ENCODE results near the gene PIAS2. TPM values are rescaled to one million over a fixed set of nuclear protein-coding genes. Genes with fewer than 3 reads are reported as not detected.

The PIAS2 gene
- total and polyA plus RNA-seq, 4 donors = 5.6 to 17.2 (median 9.2) TPM

- DNase-seq (ENCODE audit: low spot score) = no peak
- Histone ChIP-seq H3K4me1 (ENCODE audit: control insufficient read depth in 4 of 4, insufficient read depth in 4 of 4, low read length in 3 of 4) (peaks cover 0 to 5% (median 0%) of the 10 kb centered on the region in 4 donors), H3K27ac (ENCODE audit: low read depth in 1 of 2, low read length in 2 of 2) (no peak overlapping the region), H3K4me3 (ENCODE audit: low read depth in 1 of 3, low read length in 3 of 3) (no peak overlapping the region), H3K9me3 (ENCODE audit: control insufficient read depth in 4 of 4, low read length in 3 of 4) (peaks cover 3 to 6% (median 4%) of the 10 kb centered on the region in 4 donors), H3K9ac (ENCODE audit: low read depth in 1 of 2, low read length in 2 of 2) (no peak overlapping the region), H3K27me3 (ENCODE audit: control insufficient read depth in 4 of 4, insufficient read depth in 4 of 4, low read length in 3 of 4) (no peaks in the 10 kb centered on the region), H3K36me3 (ENCODE audit: control insufficient read depth in 4 of 4, insufficient read depth in 3 of 4, low read depth in 1 of 4, low read length in 3 of 4) (peaks cover 4 to 17% (median 10%) of the 10 kb centered on the region in 4 donors)
- no peak for TF ChIP-seq HNF4A (conservative IDR thresholded peaks at IDR 0.05)
- TF ChIP-seq FOXA1 (IDR thresholded peaks at IDR 0.05) = no peak
- no peak for TF ChIP-seq SP1 (IDR thresholded peaks at IDR 0.05)
- no peak for TF ChIP-seq EGR1 (IDR thresholded peaks at IDR 0.05; ENCODE audit: low read depth in 2 of 2)
- no peak for TF ChIP-seq JUND (IDR thresholded peaks at IDR 0.05)
- TF ChIP-seq MAX (IDR thresholded peaks at IDR 0.05) = no peak
- no peak for TF ChIP-seq FOXA2 (IDR thresholded peaks at IDR 0.05)
- no peak for TF ChIP-seq RXRA (IDR thresholded peaks at IDR 0.05)
- TF ChIP-seq TAF1 (conservative IDR thresholded peaks at IDR 0.05) = no peak
- TF ChIP-seq RAD21 (IDR thresholded peaks at IDR 0.05) = no peak
- TF ChIP-seq CTCF (IDR thresholded peaks at IDR 0.05; ENCODE audit: low read depth, low read length, missing input control) = no peak
- no peak for TF ChIP-seq REST (IDR thresholded peaks at IDR 0.05)
- TF ChIP-seq GABPA (IDR thresholded peaks at IDR 0.05 in 1 of 2, conservative IDR thresholded peaks at IDR 0.05 in 1 of 2) = no peak
- no peak for TF ChIP-seq YY1 (IDR thresholded peaks at IDR 0.05)
- no peak for TF ChIP-seq ZBTB33 (IDR thresholded peaks at IDR 0.05)
- 88% methylated on average over 1 of the region's 1 CpG for WGBS
Measured at GRCh38 chr18:46893360-46893759, 23.9 kb downstream of the PIAS2 start.

- no peak for DNase-seq (ENCODE audit: low spot score)
- Histone ChIP-seq H3K27me3 (ENCODE audit: control insufficient read depth in 4 of 4, insufficient read depth in 4 of 4, low read length in 3 of 4) (no peaks in the 10 kb centered on the region), H3K9me3 (ENCODE audit: control insufficient read depth in 4 of 4, low read length in 3 of 4) (peaks cover 3 to 6% (median 5%) of the 10 kb centered on the region in 4 donors), H3K36me3 (ENCODE audit: control insufficient read depth in 4 of 4, insufficient read depth in 3 of 4, low read depth in 1 of 4, low read length in 3 of 4) (peaks cover 4 to 17% (median 10%) of the 10 kb centered on the region in 4 donors), H3K9ac (ENCODE audit: low read depth in 1 of 2, low read length in 2 of 2) (no peak overlapping the region), H3K4me1 (ENCODE audit: control insufficient read depth in 4 of 4, insufficient read depth in 4 of 4, low read length in 3 of 4) (peaks cover 0 to 5% (median 0%) of the 10 kb centered on the region in 4 donors), H3K4me3 (ENCODE audit: low read depth in 1 of 3, low read length in 3 of 3) (no peak overlapping the region), H3K27ac (ENCODE audit: low read depth in 1 of 2, low read length in 2 of 2) (no peak overlapping the region)
- WGBS = 91% methylated on average over 1 of the region's 1 CpG
- no peak for TF ChIP-seq JUND (IDR thresholded peaks at IDR 0.05)
- no peak for TF ChIP-seq SP1 (IDR thresholded peaks at IDR 0.05)
- TF ChIP-seq ZBTB33 (IDR thresholded peaks at IDR 0.05) = no peak
- no peak for TF ChIP-seq HNF4A (conservative IDR thresholded peaks at IDR 0.05)
- TF ChIP-seq RAD21 (IDR thresholded peaks at IDR 0.05) = no peak
- TF ChIP-seq EGR1 (IDR thresholded peaks at IDR 0.05; ENCODE audit: low read depth in 2 of 2) = no peak
- no peak for TF ChIP-seq CTCF (IDR thresholded peaks at IDR 0.05; ENCODE audit: low read depth, low read length, missing input control)
- no peak for TF ChIP-seq FOXA2 (IDR thresholded peaks at IDR 0.05)
- no peak for TF ChIP-seq NR2F2 (IDR thresholded peaks at IDR 0.05)
- TF ChIP-seq FOXA1 (IDR thresholded peaks at IDR 0.05) = no peak
- no peak for TF ChIP-seq YY1 (IDR thresholded peaks at IDR 0.05)
- no peak for TF ChIP-seq HNF4G (IDR thresholded peaks at IDR 0.05)
- TF ChIP-seq ATF3 (IDR thresholded peaks at IDR 0.05) = no peak
- no peak for TF ChIP-seq GABPA (IDR thresholded peaks at IDR 0.05 in 1 of 2, conservative IDR thresholded peaks at IDR 0.05 in 1 of 2)
- TF ChIP-seq TAF1 (conservative IDR thresholded peaks at IDR 0.05) = no peak
Measured at GRCh38 chr18:46892842-46893241, 24.5 kb downstream of the PIAS2 start.

Measured in liver (tissue), 9 donors.